WTC11 (cell line): ENCODE data around the gene ACSF3. TPM values are rescaled to one million over a fixed set of nuclear protein-coding genes. Genes with fewer than 3 reads are reported as not detected.

Source experiments
- ATAC-seq: fragments of 200-7000 bp; cut with Tn5 transposase; 2 replicates; pipeline ENCODE4 v1.10.0; 2021; ENCODE audit warnings: mild to moderate bottlenecking, moderate library complexity
- Bru-seq: library from RNA; stranded (reverse); fragments of 400-500 nt; gene quantifications from one replicate; lab custom pipeline; 2021; lab: Mats Ljungman, UMichigan
- CTCF ChIA-PET: fragments of 300-600 bp; sonication (Branson Sonifier 250); formaldehyde crosslinking; loops from one replicate; lab custom pipeline; 2021; ENCODE audit warnings: antibody characterized with exemption; lab: Charles Lee
- POLR2A ChIA-PET: fragments of 350-600 bp; sonication (Branson Sonifier 250); formaldehyde crosslinking; loops from one replicate; lab custom pipeline; 2021; ENCODE audit warnings: antibody characterized with exemption; lab: Charles Lee
- DNase-seq: peaks from one replicate; pipeline ENCODE4 v3.0.0; 2021; ENCODE audit warnings: low spot score
- H3K27ac Mint-ChIP-seq: 2 replicates; pipeline ENCODE4 v1.8.0; 2021; ENCODE audit warnings: mixed read lengths
- H3K27me3 Mint-ChIP-seq: 2 replicates; pipeline ENCODE4 v1.8.0; 2021; ENCODE audit warnings: low read depth, mild to moderate bottlenecking, moderate library complexity, mixed read lengths
- H3K36me3 Mint-ChIP-seq: 2 replicates; pipeline ENCODE4 v1.8.0; 2021; ENCODE audit warnings: mixed read lengths
- H3K4me1 Mint-ChIP-seq: 2 replicates; pipeline ENCODE4 v1.8.0; 2022; ENCODE audit warnings: mixed read lengths
- H3K4me3 Mint-ChIP-seq: 2 replicates; pipeline ENCODE4 v1.8.0; 2021; ENCODE audit warnings: mild to moderate bottlenecking, moderate library complexity, mixed read lengths
- H3K9me3 Mint-ChIP-seq: 2 replicates; pipeline ENCODE4 v1.8.0; 2021; ENCODE audit warnings: mixed read lengths
- CREM ChIP-seq: sonication (generic); formaldehyde crosslinking; IDR thresholded peaks from 2 replicates; pipeline ENCODE4 v1.8.1; 2022; ENCODE audit warnings: mild to moderate bottlenecking, missing genetic modification reagents, moderate library complexity
- FOXK1 ChIP-seq: sonication (generic); formaldehyde crosslinking; IDR thresholded peaks from 2 replicates; pipeline ENCODE4 v1.8.0; 2022; ENCODE audit warnings: mild to moderate bottlenecking, moderate library complexity, missing genetic modification reagents
- FOXP1 ChIP-seq: sonication (generic); formaldehyde crosslinking; IDR thresholded peaks from 2 replicates; pipeline ENCODE4 v1.8.0; 2022; ENCODE audit warnings: missing genetic modification reagents, mild to moderate bottlenecking, moderate library complexity, borderline replicate concordance
- GRHL2 ChIP-seq: fragments of 250-450 bp; sonication (Bioruptor Pico); IDR thresholded peaks from 2 replicates; pipeline ENCODE4 v1.8.0; 2022; ENCODE audit warnings: mild to moderate bottlenecking, moderate library complexity; ENCODE audit not compliant: insufficient replicate concordance, severe bottlenecking
- GTF2I ChIP-seq: fragments of 250-450 bp; sonication (Bioruptor Pico); conservative IDR thresholded peaks from 2 replicates; pipeline ENCODE4 v1.4.0; 2021; ENCODE audit warnings: mild to moderate bottlenecking
- NR1H2 ChIP-seq: sonication (generic); formaldehyde crosslinking; IDR thresholded peaks from 2 replicates; pipeline ENCODE4 v1.9.0; 2021; ENCODE audit warnings: mild to moderate bottlenecking, moderate library complexity, missing genetic modification reagents
- NR3C1 ChIP-seq: sonication (generic); formaldehyde crosslinking; conservative IDR thresholded peaks from 2 replicates; pipeline ENCODE4 v1.8.1; 2023; ENCODE audit warnings: low read depth, mild to moderate bottlenecking, missing genetic modification reagents
- SOX15 ChIP-seq: fragments of 250-450 bp; sonication (Bioruptor Pico); IDR thresholded peaks from 2 replicates; pipeline ENCODE4 v1.9.0; 2021; ENCODE audit warnings: mild to moderate bottlenecking
- ZNF232 ChIP-seq: sonication (generic); formaldehyde crosslinking; IDR thresholded peaks from 2 replicates; pipeline ENCODE4 v1.8.0; 2022; ENCODE audit warnings: mild to moderate bottlenecking, missing genetic modification reagents
- ZNF671 ChIP-seq: fragments of 250-450 bp; sonication (Bioruptor Pico); IDR thresholded peaks from 2 replicates; pipeline ENCODE4 v1.8.0; 2021; ENCODE audit warnings: mild to moderate bottlenecking
- long read RNA-seq, 3 experiments: library from RNA in 1 of 3; library from capped mRNA in 1 of 3; library from polyadenylated mRNA in 1 of 3; unstranded in 2 of 3; stranded (forward) in 1 of 3; transcript quantifications; one replicate each; pipeline ENCODE4 v2.0.0, GENCODE V29; 2021
- total RNA-seq: library from RNA; stranded (reverse); gene quantifications from 3 replicates; pipeline ENCODE4 v1.2.3, GENCODE V29; 2021
- TF ChIP-seq, protein P1 (sequence below): sonication (generic); formaldehyde crosslinking; IDR thresholded peaks from 2 replicates; pipeline ENCODE4 v1.8.0; 2022; ENCODE audit warnings: missing genetic modification reagents
- TF ChIP-seq, protein P2 (sequence below): sonication (generic); formaldehyde crosslinking; IDR thresholded peaks from 2 replicates; pipeline ENCODE4 v1.8.1; 2023; ENCODE audit warnings: mild to moderate bottlenecking, missing genetic modification reagents
- TF ChIP-seq, protein P3 (sequence below): sonication (generic); formaldehyde crosslinking; IDR thresholded peaks from 2 replicates; pipeline ENCODE4 v1.8.1; 2023; ENCODE audit warnings: mild to moderate bottlenecking, missing genetic modification reagents, moderate library complexity
- TF ChIP-seq, protein P4 (sequence below): fragments of 250-450 bp; sonication (Bioruptor Pico); IDR thresholded peaks from 2 replicates; pipeline ENCODE4 v2.1.2; 2022; ENCODE audit warnings: mild to moderate bottlenecking, moderate library complexity
- TF ChIP-seq, protein P5 (sequence below): sonication (generic); formaldehyde crosslinking; conservative IDR thresholded peaks from 2 replicates; pipeline ENCODE4 v1.8.1; 2022; ENCODE audit warnings: mild to moderate bottlenecking, missing genetic modification reagents
- TF ChIP-seq, protein P6 (sequence below): sonication (generic); formaldehyde crosslinking; conservative IDR thresholded peaks from 2 replicates; pipeline ENCODE4 v1.8.1; 2023; ENCODE audit warnings: mild to moderate bottlenecking, low read depth, missing genetic modification reagents, moderate library complexity
- TF ChIP-seq, protein P7 (sequence below): sonication (generic); formaldehyde crosslinking; IDR thresholded peaks from 2 replicates; pipeline ENCODE4 v1.8.1; 2022; ENCODE audit warnings: mild to moderate bottlenecking, moderate library complexity, missing genetic modification reagents
- TF ChIP-seq, protein P8 (sequence below): sonication (generic); formaldehyde crosslinking; IDR thresholded peaks from 2 replicates; pipeline ENCODE4 v1.8.0; 2022; ENCODE audit warnings: mild to moderate bottlenecking, missing genetic modification reagents
- TF ChIP-seq, protein P9 (sequence below): sonication (generic); formaldehyde crosslinking; IDR thresholded peaks from 2 replicates; pipeline ENCODE4 v1.8.0; 2023; ENCODE audit warnings: missing genetic modification reagents
- TF ChIP-seq, protein P10 (sequence below): sonication (generic); formaldehyde crosslinking; IDR thresholded peaks from 2 replicates; pipeline ENCODE4 v1.8.0; 2022; ENCODE audit warnings: mild to moderate bottlenecking, missing genetic modification reagents

ACSF3 gene
- total RNA-seq (22.9 to 29.5 TPM (median 26.4 TPM) in 3 replicates), Bru-seq, nascent RNA (percentile 62 among the genes with signal in this experiment)
- long read RNA-seq, experiment 1, full-length matches to known transcripts: 33 of 54 reads
- long read RNA-seq, experiment 1, partial matches to known transcripts: 3 of 54 reads
- long read RNA-seq, experiment 1, other reads (novel, unspliced or antisense): 18 of 54 reads
- long read RNA-seq, experiment 2, full-length matches to known transcripts: 11 of 23 reads
- long read RNA-seq, experiment 2, partial matches to known transcripts: 6 of 23 reads
- long read RNA-seq, experiment 2, other reads (novel, unspliced or antisense): 6 of 23 reads
- long read RNA-seq, experiment 3, partial matches to known transcripts: 0 of 10 reads
- long read RNA-seq, experiment 3, other reads (novel, unspliced or antisense): 6 of 10 reads

DNA sequence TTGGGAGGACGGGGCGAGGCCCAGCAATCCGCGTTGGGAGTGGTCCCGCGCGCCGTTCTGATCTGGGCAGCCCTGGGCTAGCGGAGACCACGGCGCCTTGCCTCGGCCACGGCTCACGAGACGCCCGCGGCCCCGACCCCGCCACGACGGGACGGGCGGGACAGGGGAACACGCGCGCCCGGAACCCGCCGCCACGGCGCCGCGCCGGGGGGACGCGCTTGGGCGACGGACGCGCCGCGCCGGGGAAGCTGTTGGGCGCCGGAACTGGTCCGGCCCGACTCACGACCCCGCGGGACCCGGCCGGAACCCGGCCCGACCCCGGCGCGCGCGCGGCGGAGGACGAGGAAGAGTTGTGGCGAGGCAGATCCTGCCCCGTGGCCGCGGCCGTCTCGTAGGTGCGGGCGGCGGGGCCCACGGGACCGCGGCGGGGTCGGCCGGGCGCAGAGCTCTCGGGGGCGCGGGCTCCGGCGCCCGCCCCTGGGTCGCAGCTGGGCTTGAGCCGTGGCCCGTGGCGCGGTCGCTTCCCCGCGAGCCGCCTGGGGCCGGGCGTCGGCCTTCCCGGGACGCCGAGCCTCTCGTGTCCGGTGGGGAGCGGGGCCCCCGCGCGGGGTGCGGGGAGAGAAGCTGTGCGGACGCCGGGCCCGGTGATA, at the start of gene ACSF3:
Gene ACSF3 (plus strand): TSS at position 251 of the 650 bp plus-strand sequence. CDS start 6,830 bp downstream, outside the sequence.
- DNase-seq (peak; percentile 48), ATAC-seq (peak; percentile 54)
- peak within 1 kb of the TSS; percentile 82 for H3K27ac Mint-ChIP-seq
- CTCF ChIA-PET: interaction anchor here (0.6 to 2.2 kb wide), 3 partner anchors 74 to 248 kb away, joined by 3 to 8 read pairs (median 3); no protein-coding TSS in a partner anchor
- peaks cover 32% of the 10 kb centered on the region for H3K4me1 Mint-ChIP-seq
- no peaks in the 10 kb centered on the region for H3K9me3 Mint-ChIP-seq
- H3K36me3 Mint-ChIP-seq: no peaks in the 10 kb centered on the region; the same call in 1 of the 2 replicates
- POLR2A ChIA-PET: no interaction called here
- peaks cover 26% of the 10 kb centered on the region for H3K27me3 Mint-ChIP-seq
- peak within 1 kb of the TSS; percentile 99 for H3K4me3 Mint-ChIP-seq
- peak; percentile 82 for TF ChIP-seq FOXP1 (CRISPR knock-in tag)
- peak; percentile 74; the same call in 1 of the 2 replicates for TF ChIP-seq CREM (CRISPR knock-in tag)
- TF ChIP-seq, protein P1, sequence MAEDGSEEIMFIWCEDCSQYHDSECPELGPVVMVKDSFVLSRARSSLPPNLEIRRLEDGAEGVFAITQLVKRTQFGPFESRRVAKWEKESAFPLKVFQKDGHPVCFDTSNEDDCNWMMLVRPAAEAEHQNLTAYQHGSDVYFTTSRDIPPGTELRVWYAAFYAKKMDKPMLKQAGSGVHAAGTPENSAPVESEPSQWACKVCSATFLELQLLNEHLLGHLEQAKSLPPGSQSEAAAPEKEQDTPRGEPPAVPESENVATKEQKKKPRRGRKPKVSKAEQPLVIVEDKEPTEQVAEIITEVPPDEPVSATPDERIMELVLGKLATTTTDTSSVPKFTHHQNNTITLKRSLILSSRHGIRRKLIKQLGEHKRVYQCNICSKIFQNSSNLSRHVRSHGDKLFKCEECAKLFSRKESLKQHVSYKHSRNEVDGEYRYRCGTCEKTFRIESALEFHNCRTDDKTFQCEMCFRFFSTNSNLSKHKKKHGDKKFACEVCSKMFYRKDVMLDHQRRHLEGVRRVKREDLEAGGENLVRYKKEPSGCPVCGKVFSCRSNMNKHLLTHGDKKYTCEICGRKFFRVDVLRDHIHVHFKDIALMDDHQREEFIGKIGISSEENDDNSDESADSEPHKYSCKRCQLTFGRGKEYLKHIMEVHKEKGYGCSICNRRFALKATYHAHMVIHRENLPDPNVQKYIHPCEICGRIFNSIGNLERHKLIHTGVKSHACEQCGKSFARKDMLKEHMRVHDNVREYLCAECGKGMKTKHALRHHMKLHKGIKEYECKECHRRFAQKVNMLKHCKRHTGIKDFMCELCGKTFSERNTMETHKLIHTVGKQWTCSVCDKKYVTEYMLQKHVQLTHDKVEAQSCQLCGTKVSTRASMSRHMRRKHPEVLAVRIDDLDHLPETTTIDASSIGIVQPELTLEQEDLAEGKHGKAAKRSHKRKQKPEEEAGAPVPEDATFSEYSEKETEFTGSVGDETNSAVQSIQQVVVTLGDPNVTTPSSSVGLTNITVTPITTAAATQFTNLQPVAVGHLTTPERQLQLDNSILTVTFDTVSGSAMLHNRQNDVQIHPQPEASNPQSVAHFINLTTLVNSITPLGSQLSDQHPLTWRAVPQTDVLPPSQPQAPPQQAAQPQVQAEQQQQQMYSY (CRISPR knock-in tag): no peak
- TF ChIP-seq SOX15 (CRISPR knock-in tag): no peak
- no peak for TF ChIP-seq NR1H2 (CRISPR knock-in tag)
- TF ChIP-seq, protein P2, sequence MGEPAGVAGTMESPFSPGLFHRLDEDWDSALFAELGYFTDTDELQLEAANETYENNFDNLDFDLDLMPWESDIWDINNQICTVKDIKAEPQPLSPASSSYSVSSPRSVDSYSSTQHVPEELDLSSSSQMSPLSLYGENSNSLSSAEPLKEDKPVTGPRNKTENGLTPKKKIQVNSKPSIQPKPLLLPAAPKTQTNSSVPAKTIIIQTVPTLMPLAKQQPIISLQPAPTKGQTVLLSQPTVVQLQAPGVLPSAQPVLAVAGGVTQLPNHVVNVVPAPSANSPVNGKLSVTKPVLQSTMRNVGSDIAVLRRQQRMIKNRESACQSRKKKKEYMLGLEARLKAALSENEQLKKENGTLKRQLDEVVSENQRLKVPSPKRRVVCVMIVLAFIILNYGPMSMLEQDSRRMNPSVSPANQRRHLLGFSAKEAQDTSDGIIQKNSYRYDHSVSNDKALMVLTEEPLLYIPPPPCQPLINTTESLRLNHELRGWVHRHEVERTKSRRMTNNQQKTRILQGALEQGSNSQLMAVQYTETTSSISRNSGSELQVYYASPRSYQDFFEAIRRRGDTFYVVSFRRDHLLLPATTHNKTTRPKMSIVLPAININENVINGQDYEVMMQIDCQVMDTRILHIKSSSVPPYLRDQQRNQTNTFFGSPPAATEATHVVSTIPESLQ (CRISPR knock-in tag): no peak
- no peak for TF ChIP-seq NR3C1 (CRISPR knock-in tag)
- TF ChIP-seq, protein P3, sequence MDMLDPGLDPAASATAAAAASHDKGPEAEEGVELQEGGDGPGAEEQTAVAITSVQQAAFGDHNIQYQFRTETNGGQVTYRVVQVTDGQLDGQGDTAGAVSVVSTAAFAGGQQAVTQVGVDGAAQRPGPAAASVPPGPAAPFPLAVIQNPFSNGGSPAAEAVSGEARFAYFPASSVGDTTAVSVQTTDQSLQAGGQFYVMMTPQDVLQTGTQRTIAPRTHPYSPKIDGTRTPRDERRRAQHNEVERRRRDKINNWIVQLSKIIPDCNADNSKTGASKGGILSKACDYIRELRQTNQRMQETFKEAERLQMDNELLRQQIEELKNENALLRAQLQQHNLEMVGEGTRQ (CRISPR knock-in tag): peak; percentile 53
- TF ChIP-seq, protein P4, sequence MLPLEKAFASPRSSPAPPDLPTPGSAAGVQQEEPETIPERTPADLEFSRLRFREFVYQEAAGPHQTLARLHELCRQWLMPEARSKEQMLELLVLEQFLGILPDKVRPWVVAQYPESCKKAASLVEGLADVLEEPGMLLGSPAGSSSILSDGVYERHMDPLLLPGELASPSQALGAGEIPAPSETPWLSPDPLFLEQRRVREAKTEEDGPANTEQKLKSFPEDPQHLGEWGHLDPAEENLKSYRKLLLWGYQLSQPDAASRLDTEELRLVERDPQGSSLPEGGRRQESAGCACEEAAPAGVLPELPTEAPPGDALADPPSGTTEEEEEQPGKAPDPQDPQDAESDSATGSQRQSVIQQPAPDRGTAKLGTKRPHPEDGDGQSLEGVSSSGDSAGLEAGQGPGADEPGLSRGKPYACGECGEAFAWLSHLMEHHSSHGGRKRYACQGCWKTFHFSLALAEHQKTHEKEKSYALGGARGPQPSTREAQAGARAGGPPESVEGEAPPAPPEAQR (CRISPR knock-in tag): no peak
- TF ChIP-seq, protein P5, sequence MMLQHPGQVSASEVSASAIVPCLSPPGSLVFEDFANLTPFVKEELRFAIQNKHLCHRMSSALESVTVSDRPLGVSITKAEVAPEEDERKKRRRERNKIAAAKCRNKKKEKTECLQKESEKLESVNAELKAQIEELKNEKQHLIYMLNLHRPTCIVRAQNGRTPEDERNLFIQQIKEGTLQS (CRISPR knock-in tag): no peak
- TF ChIP-seq, protein P6, sequence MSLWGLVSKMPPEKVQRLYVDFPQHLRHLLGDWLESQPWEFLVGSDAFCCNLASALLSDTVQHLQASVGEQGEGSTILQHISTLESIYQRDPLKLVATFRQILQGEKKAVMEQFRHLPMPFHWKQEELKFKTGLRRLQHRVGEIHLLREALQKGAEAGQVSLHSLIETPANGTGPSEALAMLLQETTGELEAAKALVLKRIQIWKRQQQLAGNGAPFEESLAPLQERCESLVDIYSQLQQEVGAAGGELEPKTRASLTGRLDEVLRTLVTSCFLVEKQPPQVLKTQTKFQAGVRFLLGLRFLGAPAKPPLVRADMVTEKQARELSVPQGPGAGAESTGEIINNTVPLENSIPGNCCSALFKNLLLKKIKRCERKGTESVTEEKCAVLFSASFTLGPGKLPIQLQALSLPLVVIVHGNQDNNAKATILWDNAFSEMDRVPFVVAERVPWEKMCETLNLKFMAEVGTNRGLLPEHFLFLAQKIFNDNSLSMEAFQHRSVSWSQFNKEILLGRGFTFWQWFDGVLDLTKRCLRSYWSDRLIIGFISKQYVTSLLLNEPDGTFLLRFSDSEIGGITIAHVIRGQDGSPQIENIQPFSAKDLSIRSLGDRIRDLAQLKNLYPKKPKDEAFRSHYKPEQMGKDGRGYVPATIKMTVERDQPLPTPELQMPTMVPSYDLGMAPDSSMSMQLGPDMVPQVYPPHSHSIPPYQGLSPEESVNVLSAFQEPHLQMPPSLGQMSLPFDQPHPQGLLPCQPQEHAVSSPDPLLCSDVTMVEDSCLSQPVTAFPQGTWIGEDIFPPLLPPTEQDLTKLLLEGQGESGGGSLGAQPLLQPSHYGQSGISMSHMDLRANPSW: 0 out of 2 replicates have a peak, but pooled peaks have one; percentile 83
- TF ChIP-seq GTF2I (CRISPR knock-in tag): no peak
- TF ChIP-seq, protein P7, sequence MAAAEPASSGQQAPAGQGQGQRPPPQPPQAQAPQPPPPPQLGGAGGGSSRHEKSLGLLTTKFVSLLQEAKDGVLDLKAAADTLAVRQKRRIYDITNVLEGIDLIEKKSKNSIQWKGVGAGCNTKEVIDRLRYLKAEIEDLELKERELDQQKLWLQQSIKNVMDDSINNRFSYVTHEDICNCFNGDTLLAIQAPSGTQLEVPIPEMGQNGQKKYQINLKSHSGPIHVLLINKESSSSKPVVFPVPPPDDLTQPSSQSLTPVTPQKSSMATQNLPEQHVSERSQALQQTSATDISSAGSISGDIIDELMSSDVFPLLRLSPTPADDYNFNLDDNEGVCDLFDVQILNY (CRISPR knock-in tag): 0 out of 2 replicates have a peak, but pooled peaks have one; percentile 28
- TF ChIP-seq FOXK1 (CRISPR knock-in tag): peak; percentile 81; the same call in 1 of the 2 replicates
- no peak for TF ChIP-seq GRHL2
- no peak for TF ChIP-seq ZNF232 (CRISPR knock-in tag)
- no peak for TF ChIP-seq ZNF671
- TF ChIP-seq, protein P8, sequence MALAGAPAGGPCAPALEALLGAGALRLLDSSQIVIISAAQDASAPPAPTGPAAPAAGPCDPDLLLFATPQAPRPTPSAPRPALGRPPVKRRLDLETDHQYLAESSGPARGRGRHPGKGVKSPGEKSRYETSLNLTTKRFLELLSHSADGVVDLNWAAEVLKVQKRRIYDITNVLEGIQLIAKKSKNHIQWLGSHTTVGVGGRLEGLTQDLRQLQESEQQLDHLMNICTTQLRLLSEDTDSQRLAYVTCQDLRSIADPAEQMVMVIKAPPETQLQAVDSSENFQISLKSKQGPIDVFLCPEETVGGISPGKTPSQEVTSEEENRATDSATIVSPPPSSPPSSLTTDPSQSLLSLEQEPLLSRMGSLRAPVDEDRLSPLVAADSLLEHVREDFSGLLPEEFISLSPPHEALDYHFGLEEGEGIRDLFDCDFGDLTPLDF (CRISPR knock-in tag): no peak
- TF ChIP-seq, protein P9, sequence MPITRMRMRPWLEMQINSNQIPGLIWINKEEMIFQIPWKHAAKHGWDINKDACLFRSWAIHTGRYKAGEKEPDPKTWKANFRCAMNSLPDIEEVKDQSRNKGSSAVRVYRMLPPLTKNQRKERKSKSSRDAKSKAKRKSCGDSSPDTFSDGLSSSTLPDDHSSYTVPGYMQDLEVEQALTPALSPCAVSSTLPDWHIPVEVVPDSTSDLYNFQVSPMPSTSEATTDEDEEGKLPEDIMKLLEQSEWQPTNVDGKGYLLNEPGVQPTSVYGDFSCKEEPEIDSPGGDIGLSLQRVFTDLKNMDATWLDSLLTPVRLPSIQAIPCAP (CRISPR knock-in tag): no peak
- TF ChIP-seq, protein P10, sequence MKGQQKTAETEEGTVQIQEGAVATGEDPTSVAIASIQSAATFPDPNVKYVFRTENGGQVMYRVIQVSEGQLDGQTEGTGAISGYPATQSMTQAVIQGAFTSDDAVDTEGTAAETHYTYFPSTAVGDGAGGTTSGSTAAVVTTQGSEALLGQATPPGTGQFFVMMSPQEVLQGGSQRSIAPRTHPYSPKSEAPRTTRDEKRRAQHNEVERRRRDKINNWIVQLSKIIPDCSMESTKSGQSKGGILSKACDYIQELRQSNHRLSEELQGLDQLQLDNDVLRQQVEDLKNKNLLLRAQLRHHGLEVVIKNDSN: no peak
